Measurements from ENCODE around the gene NRGN. TPM values are rescaled to one million over a fixed set of nuclear protein-coding genes. Genes with fewer than 3 reads are reported as not detected.

The NRGN gene
- 21.7 and 24.4 TPM in 2 replicates for total RNA-seq

GRCh38 chr11:124739479-124740276 lies at the start of gene NRGN:
Gene NRGN, plus strand, starts transcription at chr11:124739942. Its CDS starts 143 bp downstream, at chr11:124740085.

GRCh38 chr11:124751741-124752470 lies 12.2 kb downstream of the NRGN start, which contains the start of gene VSIG2:
Gene VSIG2, minus strand, starts transcription at chr11:124752255. Its CDS starts 118 bp downstream, at chr11:124752137.

GRCh38 chr11:124762105-124762623 lies 22.4 kb downstream of the NRGN start, which contains the start of gene ESAM:
Gene ESAM, minus strand, starts transcription at chr11:124762290. Its CDS starts 136 bp downstream, at chr11:124762154.

Other genes with a start within 250 kb of the NRGN start
- not detected in 2 replicates for gene OR8B12, start 196.3 kb upstream of the NRGN start, total RNA-seq
- gene OR8A1, start 169.9 kb upstream of the NRGN start, total RNA-seq: not detected in 2 replicates
- not detected in 2 replicates for gene PANX3, start 128.5 kb upstream of the NRGN start, total RNA-seq
- 18.4 and 19.9 TPM in 2 replicates for gene TBRG1, start 117.1 kb upstream of the NRGN start, total RNA-seq
- 13.9 and 14.9 TPM in 2 replicates for gene SIAE, start 66.2 kb upstream of the NRGN start, total RNA-seq
- gene SPA17, start 66.0 kb upstream of the NRGN start, total RNA-seq: 14.2 and 16.4 TPM in 2 replicates
- 0.07 and 0.44 TPM in 2 replicates for gene VSIG2, start 12.3 kb downstream of the NRGN start, total RNA-seq
- 311 and 317 TPM in 2 replicates for gene ESAM, start 22.3 kb downstream of the NRGN start, total RNA-seq
- gene MSANTD2, start 60.5 kb downstream of the NRGN start, total RNA-seq: 8.6 and 9.1 TPM in 2 replicates
- 4.3 and 8.1 TPM in 2 replicates for gene ROBO3, start 125.5 kb downstream of the NRGN start, total RNA-seq
- gene ROBO4, start 157.9 kb downstream of the NRGN start, total RNA-seq: 405 and 425 TPM in 2 replicates
- not detected in 2 replicates for gene HEPN1, start 179.3 kb downstream of the NRGN start, total RNA-seq
- not detected in 2 replicates for gene HEPACAM, start 196.1 kb downstream of the NRGN start, total RNA-seq
- 4.2 and 4.4 TPM in 2 replicates for gene CCDC15, start 214.3 kb downstream of the NRGN start, total RNA-seq

Data from mammary microvascular endothelial cell (primary cell).